HepG2 (cell line): ENCODE data around the gene DOC2A. TPM values are rescaled to one million over a fixed set of nuclear protein-coding genes. Genes with fewer than 3 reads are reported as not detected.
A peak's percentile ranks its signal among the peaks of the same experiment; 100 is the strongest.

Experiments used
- AHR ChIP-seq: IDR thresholded peaks from 2 replicates; pipeline ENCODE4 v1.6.1; 2018; ENCODE audit warnings: missing genetic modification reagents, missing compliant biosample characterization
- EHMT2 ChIP-seq: fragments of 200-600 bp; sonication (generic); IDR thresholded peaks from 2 replicates; pipeline ENCODE4 v1.7.0; 2017; ENCODE audit warnings: antibody characterized with exemption, low read depth, low read length, borderline replicate concordance
- RAD51 ChIP-seq: fragments of 450-650 bp; IDR thresholded peaks from 2 replicates; pipeline ENCODE4 v1.6.1; 2016; ENCODE audit warnings: borderline replicate concordance
- RARA ChIP-seq: IDR thresholded peaks from 2 replicates; pipeline ENCODE4 v1.6.1; 2016; ENCODE audit warnings: missing genetic modification reagents, missing compliant biosample characterization
- ZBTB3 ChIP-seq: sonication (generic); formaldehyde crosslinking; IDR thresholded peaks from 2 replicates; pipeline ENCODE4 v1.4.0; 2020; ENCODE audit warnings: low read depth, mild to moderate bottlenecking, moderate library complexity, missing genetic modification reagents, borderline replicate concordance
- ZNF44 ChIP-seq: sonication (generic); formaldehyde crosslinking; IDR thresholded peaks from 2 replicates; pipeline ENCODE4 v1.5.1; 2020; ENCODE audit warnings: mild to moderate bottlenecking, missing genetic modification reagents
- ZNF772 ChIP-seq: sonication (generic); formaldehyde crosslinking; IDR thresholded peaks from 2 replicates; pipeline ENCODE4 v1.5.0; 2020; ENCODE audit warnings: mild to moderate bottlenecking, missing genetic modification reagents
- polyA plus RNA-seq, 8 experiments: library from polyadenylated mRNA; depleted of rRNA in 3 of 8; stranded (reverse) in 7 of 8; unstranded in 1 of 8; fragments of >200 nt; fragmentation: Illumina TruSeq in 4 of 8; extraction: Trizol in 4 of 8; gene quantifications; 2 replicates each; pipeline versions ENCODE4 v1.2.1 to v1.2.3, GENCODE V29; 2011 to 2016; ENCODE audit warnings: low read depth in 4 of 8, missing spikeins in 1 of 8, mixed read lengths in 1 of 8; ENCODE audit not compliant: insufficient read depth in 1 of 8
- total RNA-seq, 5 experiments: library from RNA; depleted of rRNA; stranded (reverse); fragments of >200 nt; fragmentation: Illumina TruSeq; extraction: Trizol; gene quantifications; 2 replicates each; pipeline ENCODE4 v1.2.3, GENCODE V29; 2016; ENCODE audit warnings: low read depth in 1 of 5
- TF ChIP-seq, protein P1 (sequence below): sonication (generic); formaldehyde crosslinking; IDR thresholded peaks from 2 replicates; pipeline ENCODE4 v1.4.0; 2020; ENCODE audit warnings: missing genetic modification reagents, borderline replicate concordance
- TF ChIP-seq, protein P2 (sequence below): sonication (generic); formaldehyde crosslinking; IDR thresholded peaks from 2 replicates; pipeline ENCODE4 v1.5.1; 2020; ENCODE audit warnings: missing genetic modification reagents, mild to moderate bottlenecking, borderline replicate concordance
- TF ChIP-seq, protein P3 (sequence below): sonication (generic); formaldehyde crosslinking; IDR thresholded peaks from 2 replicates; pipeline ENCODE4 v1.4.0; 2020; ENCODE audit warnings: missing genetic modification reagents
- TF ChIP-seq, protein P4 (sequence below): sonication (generic); formaldehyde crosslinking; IDR thresholded peaks from 2 replicates; pipeline ENCODE4 v1.4.0; 2020; ENCODE audit warnings: mild to moderate bottlenecking, missing genetic modification reagents

Gene DOC2A
- total and polyA plus RNA-seq, 2 of the 13 experiments (the other 11 are each of a cell fraction or from before 2014, with no cell fraction given), result 0.15 to 0.55 TPM

DNA sequence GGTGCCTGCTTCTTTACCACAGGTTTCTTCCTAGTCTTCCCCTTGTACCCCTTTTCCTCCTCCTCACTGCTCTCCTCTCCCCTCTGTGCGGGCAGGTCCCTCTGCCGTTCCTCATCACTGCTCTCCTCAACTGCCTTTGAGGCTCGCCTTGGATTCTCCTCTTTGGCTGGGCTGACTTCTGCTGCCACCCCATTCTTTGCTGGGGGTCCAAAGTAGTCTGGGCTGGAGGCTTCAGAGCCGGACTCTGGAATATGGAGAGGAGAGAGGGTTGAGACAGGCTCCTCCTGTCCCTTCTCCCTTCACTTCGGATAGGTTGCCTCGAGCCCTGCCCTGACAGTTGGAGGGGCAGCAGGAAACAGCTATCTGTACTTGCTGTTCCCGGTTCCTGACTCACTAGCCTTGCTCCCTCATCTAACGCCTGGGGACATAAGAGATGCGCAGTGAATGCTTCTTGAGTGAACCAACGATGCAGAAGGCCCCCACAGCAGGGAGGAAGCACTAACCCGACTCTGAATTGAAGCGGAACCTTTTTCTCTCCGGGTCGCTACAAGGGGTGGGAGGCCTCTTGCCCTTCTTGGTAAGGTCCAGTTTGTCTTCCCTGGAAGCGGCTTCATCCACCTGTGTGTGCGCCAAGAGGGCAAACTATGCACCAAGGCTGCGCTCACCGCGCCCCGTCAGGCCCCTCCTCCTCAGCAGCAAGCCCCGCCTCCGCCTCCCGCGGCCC, 16.1 kb downstream of the DOC2A start (continued):
- TF ChIP-seq, protein P1, sequence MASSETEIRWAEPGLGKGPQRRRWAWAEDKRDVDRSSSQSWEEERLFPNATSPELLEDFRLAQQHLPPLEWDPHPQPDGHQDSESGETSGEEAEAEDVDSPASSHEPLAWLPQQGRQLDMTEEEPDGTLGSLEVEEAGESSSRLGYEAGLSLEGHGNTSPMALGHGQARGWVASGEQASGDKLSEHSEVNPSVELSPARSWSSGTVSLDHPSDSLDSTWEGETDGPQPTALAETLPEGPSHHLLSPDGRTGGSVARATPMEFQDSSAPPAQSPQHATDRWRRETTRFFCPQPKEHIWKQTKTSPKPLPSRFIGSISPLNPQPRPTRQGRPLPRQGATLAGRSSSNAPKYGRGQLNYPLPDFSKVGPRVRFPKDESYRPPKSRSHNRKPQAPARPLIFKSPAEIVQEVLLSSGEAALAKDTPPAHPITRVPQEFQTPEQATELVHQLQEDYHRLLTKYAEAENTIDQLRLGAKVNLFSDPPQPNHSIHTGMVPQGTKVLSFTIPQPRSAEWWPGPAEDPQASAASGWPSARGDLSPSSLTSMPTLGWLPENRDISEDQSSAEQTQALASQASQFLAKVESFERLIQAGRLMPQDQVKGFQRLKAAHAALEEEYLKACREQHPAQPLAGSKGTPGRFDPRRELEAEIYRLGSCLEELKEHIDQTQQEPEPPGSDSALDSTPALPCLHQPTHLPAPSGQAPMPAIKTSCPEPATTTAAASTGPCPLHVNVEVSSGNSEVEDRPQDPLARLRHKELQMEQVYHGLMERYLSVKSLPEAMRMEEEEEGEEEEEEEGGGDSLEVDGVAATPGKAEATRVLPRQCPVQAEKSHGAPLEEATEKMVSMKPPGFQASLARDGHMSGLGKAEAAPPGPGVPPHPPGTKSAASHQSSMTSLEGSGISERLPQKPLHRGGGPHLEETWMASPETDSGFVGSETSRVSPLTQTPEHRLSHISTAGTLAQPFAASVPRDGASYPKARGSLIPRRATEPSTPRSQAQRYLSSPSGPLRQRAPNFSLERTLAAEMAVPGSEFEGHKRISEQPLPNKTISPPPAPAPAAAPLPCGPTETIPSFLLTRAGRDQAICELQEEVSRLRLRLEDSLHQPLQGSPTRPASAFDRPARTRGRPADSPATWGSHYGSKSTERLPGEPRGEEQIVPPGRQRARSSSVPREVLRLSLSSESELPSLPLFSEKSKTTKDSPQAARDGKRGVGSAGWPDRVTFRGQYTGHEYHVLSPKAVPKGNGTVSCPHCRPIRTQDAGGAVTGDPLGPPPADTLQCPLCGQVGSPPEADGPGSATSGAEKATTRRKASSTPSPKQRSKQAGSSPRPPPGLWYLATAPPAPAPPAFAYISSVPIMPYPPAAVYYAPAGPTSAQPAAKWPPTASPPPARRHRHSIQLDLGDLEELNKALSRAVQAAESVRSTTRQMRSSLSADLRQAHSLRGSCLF (CRISPR knock-in tag), result no peak
- TF ChIP-seq RARA, result no peak
- no peak for TF ChIP-seq AHR
- TF ChIP-seq, protein P2, sequence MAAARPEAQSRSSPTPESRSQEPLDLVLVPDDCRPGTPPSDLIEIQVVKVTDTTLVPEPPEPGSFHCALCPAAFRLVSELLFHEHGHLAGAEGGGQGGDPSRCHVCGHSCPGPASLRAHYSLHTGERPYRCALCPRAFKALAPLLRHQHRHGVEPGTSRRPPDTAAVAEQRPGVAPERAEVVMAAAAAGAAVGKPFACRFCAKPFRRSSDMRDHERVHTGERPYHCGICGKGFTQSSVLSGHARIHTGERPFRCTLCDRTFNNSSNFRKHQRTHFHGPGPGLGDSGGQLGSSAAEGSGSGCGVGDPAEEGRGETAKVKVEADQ (CRISPR knock-in tag), result no peak
- TF ChIP-seq, protein P3, sequence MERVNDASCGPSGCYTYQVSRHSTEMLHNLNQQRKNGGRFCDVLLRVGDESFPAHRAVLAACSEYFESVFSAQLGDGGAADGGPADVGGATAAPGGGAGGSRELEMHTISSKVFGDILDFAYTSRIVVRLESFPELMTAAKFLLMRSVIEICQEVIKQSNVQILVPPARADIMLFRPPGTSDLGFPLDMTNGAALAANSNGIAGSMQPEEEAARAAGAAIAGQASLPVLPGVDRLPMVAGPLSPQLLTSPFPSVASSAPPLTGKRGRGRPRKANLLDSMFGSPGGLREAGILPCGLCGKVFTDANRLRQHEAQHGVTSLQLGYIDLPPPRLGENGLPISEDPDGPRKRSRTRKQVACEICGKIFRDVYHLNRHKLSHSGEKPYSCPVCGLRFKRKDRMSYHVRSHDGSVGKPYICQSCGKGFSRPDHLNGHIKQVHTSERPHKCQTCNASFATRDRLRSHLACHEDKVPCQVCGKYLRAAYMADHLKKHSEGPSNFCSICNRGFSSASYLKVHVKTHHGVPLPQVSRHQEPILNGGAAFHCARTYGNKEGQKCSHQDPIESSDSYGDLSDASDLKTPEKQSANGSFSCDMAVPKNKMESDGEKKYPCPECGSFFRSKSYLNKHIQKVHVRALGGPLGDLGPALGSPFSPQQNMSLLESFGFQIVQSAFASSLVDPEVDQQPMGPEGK (CRISPR knock-in tag), result no peak
- TF ChIP-seq EHMT2, result no peak
- TF ChIP-seq ZNF44, result 0 out of 2 replicates have a peak, but pooled peaks have one; percentile 28
- TF ChIP-seq RAD51, result no peak
- no peak for TF ChIP-seq ZNF772 (CRISPR knock-in tag)
- TF ChIP-seq ZBTB3 (CRISPR knock-in tag), result no peak
- TF ChIP-seq, protein P4, sequence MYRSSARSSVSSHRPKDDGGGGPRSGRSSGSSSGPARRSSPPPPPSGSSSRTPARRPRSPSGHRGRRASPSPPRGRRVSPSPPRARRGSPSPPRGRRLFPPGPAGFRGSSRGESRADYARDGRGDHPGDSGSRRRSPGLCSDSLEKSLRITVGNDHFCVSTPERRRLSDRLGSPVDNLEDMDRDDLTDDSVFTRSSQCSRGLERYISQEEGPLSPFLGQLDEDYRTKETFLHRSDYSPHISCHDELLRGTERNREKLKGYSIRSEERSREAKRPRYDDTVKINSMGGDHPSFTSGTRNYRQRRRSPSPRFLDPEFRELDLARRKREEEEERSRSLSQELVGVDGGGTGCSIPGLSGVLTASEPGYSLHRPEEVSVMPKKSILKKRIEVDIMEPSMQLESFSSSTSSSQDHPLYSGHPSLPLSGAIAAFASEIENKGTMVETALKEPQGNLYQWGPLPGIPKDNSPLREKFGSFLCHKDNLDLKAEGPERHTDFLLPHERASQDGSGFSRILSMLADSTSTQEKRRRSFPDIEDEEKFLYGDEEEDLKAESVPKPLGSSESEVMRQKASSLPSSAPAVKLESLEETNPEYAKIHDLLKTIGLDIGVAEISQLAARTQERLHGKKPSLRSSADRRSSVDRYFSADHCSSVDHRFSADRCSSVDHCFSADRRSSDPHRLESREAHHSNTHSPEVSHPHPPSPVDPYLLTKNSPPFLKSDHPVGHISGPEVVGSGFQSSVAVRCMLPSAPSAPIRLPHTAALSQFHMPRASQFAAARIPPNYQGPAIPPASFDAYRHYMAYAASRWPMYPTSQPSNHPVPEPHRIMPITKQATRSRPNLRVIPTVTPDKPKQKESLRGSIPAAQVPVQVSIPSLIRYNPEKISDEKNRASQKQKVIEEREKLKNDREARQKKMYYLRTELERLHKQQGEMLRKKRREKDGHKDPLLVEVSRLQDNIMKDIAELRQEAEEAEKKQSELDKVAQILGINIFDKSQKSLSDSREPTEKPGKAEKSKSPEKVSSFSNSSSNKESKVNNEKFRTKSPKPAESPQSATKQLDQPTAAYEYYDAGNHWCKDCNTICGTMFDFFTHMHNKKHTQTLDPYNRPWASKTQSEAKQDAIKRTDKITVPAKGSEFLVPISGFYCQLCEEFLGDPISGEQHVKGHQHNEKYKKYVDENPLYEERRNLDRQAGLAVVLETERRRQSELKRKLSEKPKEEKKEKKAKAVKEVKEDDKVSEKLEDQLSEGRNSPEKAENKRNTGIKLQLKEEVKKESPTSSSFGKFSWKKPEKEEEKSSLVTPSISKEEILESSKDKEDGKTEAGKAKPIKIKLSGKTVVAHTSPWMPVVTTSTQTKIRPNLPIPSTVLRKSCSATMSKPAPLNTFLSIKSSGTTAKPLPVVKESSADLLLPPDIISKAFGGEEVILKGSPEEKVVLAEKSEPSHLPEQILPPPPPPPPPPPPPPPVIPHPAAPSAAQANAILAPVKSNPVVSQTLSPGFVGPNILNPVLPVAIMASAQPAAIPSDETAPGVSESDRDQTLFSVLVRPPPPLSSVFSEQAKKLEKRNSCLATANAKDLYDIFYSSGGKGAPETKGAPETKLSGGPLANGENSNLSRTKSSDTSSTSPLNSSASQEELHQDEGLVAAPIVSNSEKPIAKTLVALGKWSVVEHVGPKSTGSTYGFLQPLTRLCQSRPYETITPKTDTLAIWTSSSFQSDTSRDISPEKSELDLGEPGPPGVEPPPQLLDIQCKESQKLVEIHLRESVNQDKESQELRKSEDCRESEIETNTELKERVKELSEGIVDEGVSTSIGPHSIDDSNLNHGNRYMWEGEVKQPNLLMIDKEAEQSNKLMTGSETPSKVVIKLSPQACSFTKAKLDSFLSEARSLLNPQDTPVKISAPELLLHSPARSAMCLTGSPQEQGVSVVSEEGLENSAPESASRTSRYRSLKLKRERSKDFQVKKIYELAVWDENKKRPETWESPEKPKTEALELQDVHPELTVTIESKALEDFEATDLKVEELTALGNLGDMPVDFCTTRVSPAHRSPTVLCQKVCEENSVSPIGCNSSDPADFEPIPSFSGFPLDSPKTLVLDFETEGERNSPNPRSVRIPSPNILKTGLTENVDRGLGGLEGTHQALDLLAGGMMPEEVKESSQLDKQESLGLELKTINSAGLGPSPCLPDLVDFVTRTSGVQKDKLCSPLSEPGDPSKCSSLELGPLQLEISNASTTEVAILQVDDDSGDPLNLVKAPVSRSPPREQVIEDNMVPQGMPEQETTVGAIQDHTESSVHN (CRISPR knock-in tag), result peak; percentile 77; the same call in 1 of the 2 replicates
